Omental fat pad (tissue), 4 donors: ENCODE data around the gene LRRC26. TPM values are rescaled to one million over a fixed set of nuclear protein-coding genes. Genes with fewer than 3 reads are reported as not detected.
A peak's percentile ranks its signal among the peaks of the same experiment; 100 is the strongest.
"Not testable (repeated sequence)": the region's sequence is repeated elsewhere in the genome, so short reads cannot be mapped to it uniquely, and the experiment has no call there.

Source experiments
- ATAC-seq: fragments of 150-250 bp; one replicate; pipeline ENCODE4 v1.9.1; 2016; ENCODE audit warnings: mild to moderate bottlenecking, moderate library complexity; ENCODE audit not compliant: low FRiP score
- DNase-seq: peaks from one replicate; pipeline ENCODE4 v3.0.0-alpha.2; 2019; ENCODE audit warnings: low spot score
- total RNA-seq, 4 donors: library from RNA; depleted of rRNA; stranded (reverse); fragments of >200 nt; gene quantifications; one replicate each; pipeline ENCODE4 v1.1.0, GENCODE V29; 2016
- TF ChIP-seq, protein P1 (sequence below), 3 donors: fragments of 450-650 bp; IDR thresholded peaks; one replicate each; pipeline ENCODE4 v1.5.1; 2016 to 2017; ENCODE audit warnings: antibody characterized with exemption in 3 of 3, mild to moderate bottlenecking in 3 of 3, moderate library complexity in 2 of 3

The LRRC26 gene
- total RNA-seq, 4 donors from 2014 or later = not detected

- ATAC-seq (no peak), DNase-seq (no peak)
Observed at GRCh38 chr9:137139468-137140150, 30.2 kb downstream of the LRRC26 start.

GRCh38 chr9:137138722-137139467 lies 31.0 kb downstream of the LRRC26 start, which contains the start of gene GRIN1:
Gene GRIN1, plus strand, starts transcription at chr9:137139154. Its CDS starts 333 bp downstream, at chr9:137139487.
- peak; percentile 51 for ATAC-seq
- TF ChIP-seq, protein P1, sequence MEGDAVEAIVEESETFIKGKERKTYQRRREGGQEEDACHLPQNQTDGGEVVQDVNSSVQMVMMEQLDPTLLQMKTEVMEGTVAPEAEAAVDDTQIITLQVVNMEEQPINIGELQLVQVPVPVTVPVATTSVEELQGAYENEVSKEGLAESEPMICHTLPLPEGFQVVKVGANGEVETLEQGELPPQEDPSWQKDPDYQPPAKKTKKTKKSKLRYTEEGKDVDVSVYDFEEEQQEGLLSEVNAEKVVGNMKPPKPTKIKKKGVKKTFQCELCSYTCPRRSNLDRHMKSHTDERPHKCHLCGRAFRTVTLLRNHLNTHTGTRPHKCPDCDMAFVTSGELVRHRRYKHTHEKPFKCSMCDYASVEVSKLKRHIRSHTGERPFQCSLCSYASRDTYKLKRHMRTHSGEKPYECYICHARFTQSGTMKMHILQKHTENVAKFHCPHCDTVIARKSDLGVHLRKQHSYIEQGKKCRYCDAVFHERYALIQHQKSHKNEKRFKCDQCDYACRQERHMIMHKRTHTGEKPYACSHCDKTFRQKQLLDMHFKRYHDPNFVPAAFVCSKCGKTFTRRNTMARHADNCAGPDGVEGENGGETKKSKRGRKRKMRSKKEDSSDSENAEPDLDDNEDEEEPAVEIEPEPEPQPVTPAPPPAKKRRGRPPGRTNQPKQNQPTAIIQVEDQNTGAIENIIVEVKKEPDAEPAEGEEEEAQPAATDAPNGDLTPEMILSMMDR (IDR thresholded peaks at IDR 0.05) = no peak
- no peak for DNase-seq

More at GRCh38 chr9:137139468-137140150, 30.2 kb downstream of the LRRC26 start:
- TF ChIP-seq, protein P1 (IDR thresholded peaks at IDR 0.05) = no peak

DNA sequence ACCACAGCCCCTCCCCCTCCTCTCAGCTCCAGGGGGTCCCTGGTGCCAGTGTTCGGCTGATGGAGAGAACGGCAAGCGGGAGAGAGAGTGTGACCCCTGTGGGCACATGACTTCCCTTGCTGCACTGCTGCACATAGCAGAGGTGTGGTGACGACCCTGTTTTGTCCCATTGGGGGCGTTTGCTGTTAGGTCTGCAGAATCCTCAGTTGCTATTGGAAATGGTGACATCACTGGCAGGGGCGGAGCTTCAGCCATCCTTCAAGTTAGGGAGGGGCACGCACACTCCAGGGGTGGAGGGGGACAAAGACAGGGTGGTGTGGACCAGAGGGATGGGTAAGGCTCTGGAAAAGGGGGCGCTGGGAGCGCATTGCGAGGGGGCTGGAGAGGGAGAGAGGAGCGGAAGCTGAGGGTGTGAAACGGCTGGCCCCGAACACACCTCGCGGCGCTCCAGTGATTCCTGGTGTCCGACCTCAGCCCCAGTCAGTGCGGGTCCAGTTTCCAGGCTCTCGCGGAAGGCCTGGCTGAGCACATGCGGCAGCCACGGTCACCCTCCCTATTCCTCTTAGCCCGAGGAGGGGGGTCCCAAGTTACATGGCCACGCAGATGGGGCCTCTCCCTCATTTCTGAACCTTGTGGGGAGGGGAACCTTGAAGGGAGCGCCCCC lies 31.7 kb downstream of the LRRC26 start:
- TF ChIP-seq, protein P1 (IDR thresholded peaks at IDR 0.05) = no peak
- no peak for DNase-seq
- no peak for ATAC-seq

DNA sequence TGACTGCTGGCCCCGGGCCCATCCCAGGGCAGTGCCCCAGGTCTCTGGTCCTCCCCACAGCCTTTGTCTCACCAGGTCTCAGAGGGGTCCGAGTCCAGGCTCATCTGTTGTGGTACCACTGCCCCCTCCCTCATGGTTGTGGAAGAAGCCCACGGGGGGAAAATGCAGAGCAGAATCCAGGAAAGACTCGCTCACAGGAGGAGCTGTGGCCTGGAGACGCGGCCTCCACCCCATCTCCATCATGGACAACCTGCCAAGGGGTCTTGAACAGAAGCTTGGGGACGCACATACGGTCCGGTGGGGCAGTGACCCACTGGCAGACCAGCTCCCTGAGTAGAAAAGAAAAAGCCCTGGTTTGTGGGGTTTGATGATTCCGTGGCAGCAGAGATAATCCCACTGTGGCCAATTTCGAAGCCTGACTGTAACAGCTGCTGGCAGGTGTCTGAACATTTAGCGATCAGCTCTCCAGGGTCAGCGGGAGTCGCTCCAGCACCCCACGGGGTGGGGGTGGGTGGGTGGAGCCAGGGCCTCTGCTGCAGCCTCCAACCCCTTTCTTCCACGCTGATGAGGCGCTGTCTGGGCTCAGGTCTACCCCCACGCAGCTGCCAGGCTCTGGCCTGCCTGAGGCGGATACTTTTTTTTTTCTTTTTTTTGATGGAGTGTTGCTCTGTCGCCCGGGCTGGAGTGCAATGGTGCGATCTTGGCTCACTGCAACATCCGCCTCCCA lies 32.8 kb downstream of the LRRC26 start:
- DNase-seq (no peak), ATAC-seq (no peak)
- TF ChIP-seq, protein P1 (IDR thresholded peaks at IDR 0.05) = no peak

- ATAC-seq = peak; percentile 6
- DNase-seq = no peak
- TF ChIP-seq, protein P1 (IDR thresholded peaks at IDR 0.05) = no peak
Observed at GRCh38 chr9:137136261-137136880, 33.5 kb downstream of the LRRC26 start.

- not testable (repeated sequence) for ATAC-seq, DNase-seq
Observed at GRCh38 chr9:137135154-137135553, 34.7 kb downstream of the LRRC26 start.
